SKM-1 treated with dmso at 0.1 percent for 144 hours (cell line): ENCODE results near the gene TRPM2.
"Not testable (repeated sequence)": the region's sequence is repeated elsewhere in the genome, so short reads cannot be mapped to it uniquely, and the experiment has no call there.

Source experiments
- DNase-seq: peaks from one replicate; lab custom pipeline; 2025; ENCODE audit not compliant: unreplicated experiment; lab: John Stamatoyannopoulos, UW

The TRPM2 gene

DNA sequence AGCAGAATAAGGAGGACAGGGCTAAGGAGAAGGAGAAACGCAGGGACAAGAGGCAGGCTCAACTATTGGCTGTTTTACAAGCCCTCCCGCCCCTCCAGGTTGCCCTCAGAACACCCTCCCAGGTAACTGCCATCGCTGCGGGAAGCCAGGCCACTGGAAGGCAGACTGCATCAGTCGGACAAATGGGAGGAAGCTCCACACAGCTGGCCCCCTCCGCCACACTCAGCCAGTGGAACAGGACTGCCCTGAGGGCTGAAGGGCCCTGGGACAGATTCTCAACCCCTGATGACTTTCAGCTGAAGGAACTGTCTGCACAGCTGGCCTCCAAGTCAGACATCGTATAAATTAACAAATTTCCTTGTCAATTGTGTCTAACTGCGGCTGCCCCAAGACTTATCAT is 123.7 kb downstream of the TRPM2 start:
- DNase-seq, result no peak

DNA sequence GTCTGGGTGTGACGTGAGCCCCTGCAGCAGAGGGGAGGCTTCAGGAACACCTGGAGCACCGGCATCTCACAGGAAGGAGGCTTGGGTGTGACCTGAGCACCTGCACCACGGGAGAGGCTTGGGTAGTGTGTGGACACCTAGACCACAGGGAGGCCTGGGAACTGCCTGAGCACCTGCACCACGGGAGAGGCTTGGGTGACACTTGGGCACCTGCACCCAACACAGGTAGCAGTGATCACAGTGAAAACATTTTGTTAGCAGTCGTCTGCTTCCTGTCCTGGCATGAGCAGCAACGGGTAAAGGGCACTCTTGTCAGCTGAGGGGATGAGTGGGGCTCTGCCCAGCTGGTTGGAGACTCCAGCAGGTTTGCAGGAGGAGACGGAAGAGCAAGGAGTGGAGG is 124.3 kb downstream of the TRPM2 start:
- DNase-seq, result no peak

DNA sequence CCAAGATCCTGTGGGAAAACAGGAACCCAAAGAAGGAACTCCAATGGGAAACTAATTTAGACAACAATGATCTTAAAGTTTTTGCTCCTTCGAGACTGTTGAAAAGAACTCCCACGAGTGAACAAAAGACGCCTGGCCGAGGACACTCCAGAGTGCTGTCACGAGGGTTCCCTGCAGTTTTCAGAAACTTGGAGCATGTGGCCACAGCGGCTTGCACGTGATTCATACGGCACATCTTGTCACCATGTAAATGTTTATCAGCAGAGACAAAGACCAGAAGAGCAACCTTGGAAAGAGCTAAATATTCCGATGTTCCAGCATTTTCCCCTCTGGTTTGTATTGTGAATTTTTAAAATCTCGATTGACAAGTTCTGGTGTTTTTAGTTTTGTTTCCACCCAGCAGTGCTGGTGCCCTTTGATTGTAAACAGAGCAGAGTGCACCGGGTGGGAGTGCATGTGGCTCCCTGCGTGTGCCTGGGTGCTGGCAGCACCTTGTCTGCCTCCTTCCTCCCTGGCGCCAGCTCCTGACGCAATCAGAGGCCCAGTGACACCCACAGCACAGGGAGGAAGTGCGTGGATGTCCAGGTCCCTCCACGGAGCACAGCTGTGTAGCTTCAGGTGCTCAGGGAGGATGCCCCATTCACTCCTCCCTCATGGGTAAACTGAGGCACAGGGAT is 124.8 kb downstream of the TRPM2 start:
- DNase-seq, result no peak

- DNase-seq, result no peak
Measured at GRCh38 chr21:44478801-44479167, 125.4 kb downstream of the TRPM2 start.

- DNase-seq, result not testable (repeated sequence)
Measured at GRCh38 chr21:44479556-44480199, 126.3 kb downstream of the TRPM2 start.

DNA sequence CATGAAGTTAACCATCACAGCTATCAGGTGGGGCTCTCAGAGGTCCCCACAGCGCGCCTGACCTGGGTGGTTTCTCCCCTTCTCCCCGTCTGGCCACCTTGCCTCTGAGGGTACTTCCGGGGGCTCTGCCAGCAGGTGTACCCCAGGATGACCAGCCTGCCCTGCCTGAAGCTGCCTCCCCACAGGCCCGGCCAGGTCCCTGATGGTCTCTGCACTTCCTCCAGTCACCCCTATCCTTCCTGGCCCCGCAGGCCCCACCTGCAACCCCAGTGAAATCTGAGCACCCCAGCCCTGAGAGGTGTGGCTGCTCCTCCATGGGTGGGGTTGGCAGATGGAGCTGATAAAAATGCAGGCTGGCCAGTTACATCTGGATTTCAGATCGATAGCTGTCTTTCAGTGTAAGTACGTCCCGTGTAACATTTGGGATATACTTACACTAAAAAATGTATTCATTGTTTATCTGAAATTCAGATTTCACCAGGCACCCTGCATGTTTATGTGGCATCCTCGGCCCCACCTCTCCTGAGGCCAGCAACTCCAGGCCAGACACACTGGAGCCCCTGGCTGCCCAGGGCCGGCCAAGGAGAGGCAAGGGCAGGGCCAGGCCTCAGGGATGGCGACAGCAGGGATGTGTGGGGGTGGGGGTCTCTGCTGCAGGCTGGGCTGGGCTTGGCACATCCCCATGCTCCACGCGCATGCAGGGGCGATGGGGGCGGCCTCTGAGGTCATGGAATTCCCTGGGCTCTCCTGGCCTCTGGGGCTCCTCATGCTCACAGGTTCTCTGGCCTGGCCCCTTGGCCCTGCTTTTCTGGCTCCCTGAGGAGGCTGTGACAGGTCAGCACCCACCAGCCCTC is 127.0 kb downstream of the TRPM2 start:
- no peak for DNase-seq

DNA sequence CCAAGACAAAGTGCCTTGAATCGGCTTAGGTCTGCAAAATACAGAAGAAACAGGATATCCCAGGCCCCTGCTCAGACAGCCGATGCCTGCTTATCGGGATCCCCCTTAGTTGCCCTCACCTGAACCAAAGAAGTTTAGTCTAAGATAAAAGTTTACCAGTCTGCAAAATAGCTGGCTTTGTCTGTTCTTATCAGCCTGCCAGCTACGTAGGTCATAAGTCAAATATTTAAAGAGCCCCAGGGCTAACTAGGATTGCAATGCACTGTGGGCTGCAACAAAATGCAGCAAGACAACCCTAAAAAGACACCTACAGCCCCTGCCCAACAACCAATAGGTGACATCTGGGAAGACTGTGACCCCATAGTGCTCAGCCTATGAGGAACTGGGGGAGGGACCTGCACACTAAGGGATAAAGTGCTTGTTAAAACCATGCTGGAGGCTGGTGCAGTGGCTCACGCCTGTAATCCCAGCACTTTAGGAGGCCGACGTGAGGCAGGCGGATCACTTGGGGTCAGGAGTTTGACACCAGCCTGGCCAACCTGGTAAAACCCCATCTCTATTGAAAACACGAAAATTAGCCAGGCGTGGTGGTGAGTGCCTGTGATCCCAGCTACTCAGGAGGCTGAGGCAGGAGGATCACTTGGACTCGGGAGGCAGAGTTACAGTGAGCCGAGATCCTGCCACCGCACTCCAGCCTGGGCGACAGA is 129.3 kb downstream of the TRPM2 start:
- DNase-seq, result no peak

DNA sequence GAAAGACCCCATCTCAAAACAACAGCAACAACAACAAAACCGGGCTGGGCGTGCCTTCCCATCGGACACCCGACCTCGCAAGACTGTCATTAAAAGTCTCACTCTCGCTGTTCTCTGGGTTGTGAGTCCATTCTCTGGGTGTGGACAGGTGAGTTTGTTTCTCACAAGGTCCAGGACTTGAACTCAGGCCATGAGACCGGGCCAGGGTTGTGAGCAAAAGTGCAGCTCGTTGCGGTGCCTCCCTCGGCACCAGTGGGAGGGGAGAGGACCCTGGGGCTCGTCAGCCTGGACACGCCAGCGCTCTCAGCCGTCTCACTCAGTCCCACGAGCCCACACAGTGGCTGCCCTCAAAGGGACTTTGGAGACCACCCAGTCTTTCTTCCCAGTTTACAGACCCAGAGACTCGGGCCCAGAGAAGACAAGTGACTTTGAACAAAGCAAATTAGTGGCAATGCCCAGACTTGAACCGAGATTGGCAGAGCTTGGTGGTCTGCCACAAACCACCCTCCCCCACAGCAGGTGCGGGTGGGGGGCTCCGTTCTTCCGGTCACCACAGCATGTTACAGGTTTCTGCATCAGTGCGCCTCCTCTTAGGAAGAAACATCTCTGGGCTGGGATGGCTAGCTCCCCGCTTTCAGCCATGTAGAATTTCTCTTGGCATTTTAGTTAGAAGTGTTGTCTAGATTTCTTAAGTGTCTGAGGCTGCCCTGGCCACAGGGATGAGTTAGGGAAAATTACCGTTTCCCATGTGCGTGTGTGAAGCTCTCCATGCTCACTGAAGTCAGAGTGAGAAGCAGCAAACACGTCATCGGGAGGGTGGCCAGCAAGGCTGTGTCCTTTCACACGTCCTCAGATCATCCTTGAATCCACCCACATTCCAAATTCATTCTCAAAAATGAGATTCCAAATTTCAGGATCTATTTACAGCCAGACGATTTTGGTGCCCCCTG is 130.1 kb downstream of the TRPM2 start:
- DNase-seq, result no peak

DNA sequence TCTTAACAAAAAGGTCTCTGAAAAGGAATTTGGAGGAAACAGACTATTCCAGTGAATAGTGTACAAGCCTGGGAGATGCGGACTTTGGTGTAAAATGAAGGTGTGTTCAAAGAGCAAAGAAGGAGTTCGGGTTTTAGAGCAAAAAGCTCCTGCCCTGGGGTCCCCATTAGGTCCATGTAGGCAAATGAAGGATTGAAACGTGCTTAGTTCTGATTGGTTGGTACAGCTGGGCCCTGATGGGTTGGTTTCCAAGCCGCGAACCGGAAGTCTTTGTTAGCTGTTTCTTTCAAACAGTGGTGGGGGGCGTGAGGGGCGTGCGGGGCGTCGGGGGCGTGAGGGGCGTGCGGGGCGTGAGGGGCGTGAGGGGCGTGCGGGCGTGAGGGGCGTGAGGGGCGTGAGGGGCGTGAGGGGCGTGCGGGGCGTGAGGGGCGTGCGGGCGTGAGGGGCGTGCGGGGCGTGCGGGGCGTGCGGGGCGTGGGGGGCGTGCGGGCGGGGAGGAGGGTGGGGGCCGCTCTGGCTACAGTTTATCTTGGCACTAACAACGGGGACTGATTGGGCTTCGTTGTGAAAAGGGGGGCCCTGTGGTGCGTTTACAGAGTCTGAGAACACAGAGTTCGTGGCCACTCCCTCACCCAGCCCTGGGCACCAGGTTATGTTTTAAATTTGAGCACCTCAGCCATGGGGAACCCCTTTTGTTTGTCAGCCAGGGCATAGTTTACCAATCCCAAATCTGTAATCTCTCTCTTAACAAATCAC is 131.3 kb downstream of the TRPM2 start:
- no peak for DNase-seq

DNA sequence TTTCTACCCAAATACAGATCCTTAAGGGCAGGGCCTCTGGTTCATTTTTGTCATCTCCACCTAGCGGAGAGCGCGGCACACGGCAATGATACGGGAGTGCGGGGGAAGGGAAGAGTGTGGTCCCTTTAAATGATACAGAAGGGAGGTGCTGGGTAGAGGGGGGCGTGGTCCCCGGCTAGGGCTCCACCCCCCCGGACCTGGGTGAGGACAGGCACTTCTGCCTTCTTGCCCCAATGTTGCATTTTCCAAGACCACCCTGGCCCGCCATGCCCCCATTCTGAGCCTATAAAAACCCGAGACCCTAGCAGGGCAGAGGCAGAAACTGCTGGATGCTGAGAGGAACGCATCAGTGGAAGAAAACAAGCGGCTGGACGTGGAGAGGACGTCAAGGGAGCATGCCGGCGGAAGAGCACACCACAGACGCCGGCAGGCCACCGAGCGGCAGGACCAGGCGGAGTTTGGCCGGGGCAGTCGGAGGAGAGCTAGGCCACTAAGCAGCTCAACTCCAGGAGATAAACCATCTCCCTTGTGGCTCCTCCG is 131.9 kb downstream of the TRPM2 start:
- DNase-seq, result no peak

DNA sequence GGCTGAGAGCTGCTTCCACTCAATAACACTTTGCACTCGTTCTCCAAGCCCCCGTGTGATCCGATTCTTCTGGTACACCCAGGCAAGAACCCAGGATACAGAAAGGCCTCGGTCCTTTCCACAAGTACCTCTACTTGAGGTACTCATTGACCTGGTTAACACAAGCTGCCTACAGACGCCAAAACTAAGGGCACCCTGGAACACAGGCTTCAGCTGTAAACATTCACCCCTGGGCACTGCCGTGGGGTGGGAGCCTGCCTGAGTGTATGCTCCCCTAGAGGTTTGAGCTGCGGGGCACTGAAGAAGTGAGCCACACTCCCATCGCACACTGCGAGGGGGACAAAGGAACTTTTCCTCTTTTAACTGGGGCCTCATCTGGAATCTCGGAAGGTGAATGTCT is 132.4 kb downstream of the TRPM2 start:
- DNase-seq, result no peak

DNA sequence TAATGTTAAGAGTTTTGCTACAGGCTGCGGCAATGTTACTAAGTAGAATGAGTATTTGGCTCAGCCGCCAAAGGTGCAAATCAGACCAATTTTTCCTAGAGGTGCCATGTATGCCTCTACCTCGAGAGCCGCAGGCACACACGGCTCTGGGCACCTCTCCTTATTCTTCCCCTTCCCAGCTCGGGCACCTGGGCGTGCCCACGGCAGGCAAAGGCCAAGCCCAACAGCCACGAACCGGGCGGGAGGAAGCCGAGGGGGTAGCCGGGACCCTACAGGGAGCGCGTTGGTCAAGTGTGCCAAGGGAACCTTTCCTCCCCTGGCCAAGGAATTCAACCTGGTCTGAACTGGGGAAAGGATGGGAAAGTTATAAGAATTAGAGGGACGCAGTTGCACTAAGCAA is 132.9 kb downstream of the TRPM2 start:
- no peak for DNase-seq

DNA sequence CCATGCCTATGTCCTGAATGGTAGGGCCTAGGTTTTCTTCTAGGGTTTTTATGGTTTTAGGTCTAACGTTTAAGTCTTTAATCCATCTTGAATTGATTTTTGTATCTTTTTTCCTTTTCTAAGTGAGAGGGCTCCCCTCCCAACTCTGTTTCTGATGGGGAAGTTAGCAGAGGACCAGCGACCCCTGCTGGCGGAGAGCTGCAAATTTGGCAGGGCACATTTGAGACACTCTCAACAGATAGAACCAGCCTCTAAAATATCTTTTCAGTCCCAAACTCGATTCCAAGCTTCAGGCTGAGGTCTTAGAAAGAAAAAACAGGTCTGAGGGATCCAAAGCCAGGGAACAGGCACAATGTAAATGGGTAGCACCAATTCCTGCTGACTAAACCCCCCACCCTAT is 134.4 kb downstream of the TRPM2 start:
- peak; percentile 21 for DNase-seq

GRCh38 chr21:44489962-44490361 is 136.5 kb downstream of the TRPM2 start:
- no peak for DNase-seq

- no peak for DNase-seq
Measured at GRCh38 chr21:44490405-44490804, 137.0 kb downstream of the TRPM2 start.

DNA sequence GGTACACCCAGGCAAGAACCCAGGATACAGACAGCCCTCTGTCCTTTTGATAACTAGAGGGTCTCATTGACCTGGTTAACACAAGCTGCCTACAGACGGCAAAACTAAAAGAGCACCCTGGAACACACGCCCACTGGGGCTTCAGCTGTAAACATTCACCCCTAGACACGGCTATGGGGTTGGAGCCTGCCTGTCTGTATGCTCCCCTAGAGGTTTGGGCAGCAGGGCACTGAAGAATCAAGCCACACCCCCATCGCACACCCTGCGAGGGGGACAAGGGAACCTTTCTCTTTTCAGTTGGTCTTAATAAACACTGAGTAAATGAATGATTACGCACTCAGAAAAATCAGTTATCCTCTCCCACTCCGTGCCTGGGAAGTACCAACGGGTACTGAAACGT is 137.4 kb downstream of the TRPM2 start:
- DNase-seq, result no peak
